Measurements from ENCODE around the gene PACRG.

The PACRG gene

DNA sequence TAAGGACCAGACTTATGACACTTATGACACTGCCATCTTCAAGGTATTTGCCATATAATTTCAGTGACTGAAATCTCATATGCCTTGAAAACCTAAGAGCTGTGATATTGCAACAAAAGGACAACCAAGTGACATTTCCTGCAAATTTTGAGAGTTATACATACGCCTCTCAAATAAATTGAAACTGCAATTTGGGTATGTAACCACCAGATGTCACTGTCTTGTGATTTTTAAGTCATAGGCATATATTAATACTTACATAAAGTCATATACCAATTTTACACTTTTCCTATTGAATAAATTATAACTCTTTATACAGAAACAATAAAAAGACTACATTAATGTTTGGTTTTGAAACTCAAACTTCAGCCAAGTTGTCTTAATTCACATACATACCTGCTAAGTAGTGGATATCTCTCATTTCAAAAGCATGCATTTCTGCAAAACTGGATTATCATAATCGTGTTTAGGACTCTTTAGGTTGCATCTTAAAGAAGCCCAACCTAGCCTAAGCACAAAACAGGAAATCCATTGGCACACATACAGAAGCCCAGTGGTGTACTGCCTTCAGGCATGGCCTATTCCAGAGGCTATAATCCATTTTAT, 180.2 kb downstream of the PACRG start:
- no peak overlapping the region for H3K27ac ChIP-seq
- H3K4me3 ChIP-seq = no peak overlapping the region
- DNase-seq (ENCODE audit: low spot score) = no peak
- TF ChIP-seq, protein P1, sequence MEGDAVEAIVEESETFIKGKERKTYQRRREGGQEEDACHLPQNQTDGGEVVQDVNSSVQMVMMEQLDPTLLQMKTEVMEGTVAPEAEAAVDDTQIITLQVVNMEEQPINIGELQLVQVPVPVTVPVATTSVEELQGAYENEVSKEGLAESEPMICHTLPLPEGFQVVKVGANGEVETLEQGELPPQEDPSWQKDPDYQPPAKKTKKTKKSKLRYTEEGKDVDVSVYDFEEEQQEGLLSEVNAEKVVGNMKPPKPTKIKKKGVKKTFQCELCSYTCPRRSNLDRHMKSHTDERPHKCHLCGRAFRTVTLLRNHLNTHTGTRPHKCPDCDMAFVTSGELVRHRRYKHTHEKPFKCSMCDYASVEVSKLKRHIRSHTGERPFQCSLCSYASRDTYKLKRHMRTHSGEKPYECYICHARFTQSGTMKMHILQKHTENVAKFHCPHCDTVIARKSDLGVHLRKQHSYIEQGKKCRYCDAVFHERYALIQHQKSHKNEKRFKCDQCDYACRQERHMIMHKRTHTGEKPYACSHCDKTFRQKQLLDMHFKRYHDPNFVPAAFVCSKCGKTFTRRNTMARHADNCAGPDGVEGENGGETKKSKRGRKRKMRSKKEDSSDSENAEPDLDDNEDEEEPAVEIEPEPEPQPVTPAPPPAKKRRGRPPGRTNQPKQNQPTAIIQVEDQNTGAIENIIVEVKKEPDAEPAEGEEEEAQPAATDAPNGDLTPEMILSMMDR (IDR thresholded peaks at IDR 0.05) = no peak

DNA sequence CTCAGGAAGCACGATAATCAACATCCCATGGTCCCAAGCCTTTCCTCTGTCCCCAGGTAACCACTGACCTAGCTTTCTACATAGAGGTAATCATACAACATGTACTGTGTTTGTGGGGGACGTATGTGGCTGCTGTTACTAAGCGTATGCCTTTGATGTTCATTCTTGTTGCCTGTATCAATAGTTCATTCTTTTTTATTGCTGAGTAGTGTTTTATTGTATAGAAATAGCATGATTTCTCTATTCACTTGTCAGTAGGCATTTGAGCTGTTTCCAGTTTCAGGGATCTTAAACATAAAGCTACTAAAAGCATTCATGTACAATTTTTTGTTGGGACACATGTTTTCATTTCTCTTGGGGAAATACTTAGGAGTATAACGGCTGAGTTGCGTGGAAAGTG, 185.4 kb downstream of the PACRG start:
- Histone ChIP-seq H3K27ac (no peak overlapping the region), H3K4me3 (no peak overlapping the region)
- TF ChIP-seq, protein P1 (IDR thresholded peaks at IDR 0.05) = no peak
- DNase-seq (ENCODE audit: low spot score) = no peak

DNA sequence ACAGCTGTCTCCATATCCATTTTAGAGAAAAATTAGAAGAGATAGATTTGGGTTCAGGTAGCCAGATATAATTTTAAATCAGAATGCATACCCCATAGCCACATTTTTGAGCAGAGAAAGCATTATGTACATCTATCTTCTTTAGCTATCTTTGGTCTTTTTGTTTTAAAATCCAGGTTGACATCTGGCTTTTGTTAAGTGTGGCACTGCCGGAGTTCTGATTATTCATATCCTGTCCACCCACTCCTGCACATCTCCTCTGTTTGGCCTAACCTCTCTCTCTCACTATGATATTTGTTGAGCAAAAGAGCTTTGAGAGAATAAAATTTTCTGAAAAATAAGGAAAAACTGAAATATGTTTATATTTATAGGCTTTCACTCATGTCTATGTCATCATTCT, 189.7 kb downstream of the PACRG start:
- TF ChIP-seq, protein P1 (IDR thresholded peaks at IDR 0.05) = no peak
- no peak for DNase-seq (ENCODE audit: low spot score)
- no peak overlapping the region for H3K4me3 ChIP-seq
- no peak overlapping the region for H3K27ac ChIP-seq

DNA sequence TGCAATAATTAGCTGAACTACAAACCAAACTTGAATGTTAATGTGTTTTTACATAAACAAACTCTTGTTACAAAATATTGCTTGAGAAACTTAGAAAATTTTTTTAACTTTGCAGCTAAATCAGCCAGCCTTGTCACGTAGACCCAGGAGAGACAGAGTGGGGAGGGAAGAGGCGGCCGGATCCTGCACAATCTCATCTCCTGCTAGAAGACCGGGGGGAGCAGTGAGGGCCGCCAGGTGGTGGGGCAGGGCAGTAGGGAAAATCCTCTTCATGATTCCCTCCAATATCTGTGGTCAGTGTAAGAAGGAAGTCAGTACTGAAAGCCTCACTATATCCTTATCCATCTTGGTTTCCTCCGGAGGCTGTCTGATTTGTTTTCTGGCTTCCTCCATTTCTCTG, 193.3 kb downstream of the PACRG start:
- no peak overlapping the region for H3K4me3 ChIP-seq
- TF ChIP-seq, protein P1 (IDR thresholded peaks at IDR 0.05) = no peak
- H3K27ac ChIP-seq = no peak overlapping the region
- no peak for DNase-seq (ENCODE audit: low spot score)

DNA sequence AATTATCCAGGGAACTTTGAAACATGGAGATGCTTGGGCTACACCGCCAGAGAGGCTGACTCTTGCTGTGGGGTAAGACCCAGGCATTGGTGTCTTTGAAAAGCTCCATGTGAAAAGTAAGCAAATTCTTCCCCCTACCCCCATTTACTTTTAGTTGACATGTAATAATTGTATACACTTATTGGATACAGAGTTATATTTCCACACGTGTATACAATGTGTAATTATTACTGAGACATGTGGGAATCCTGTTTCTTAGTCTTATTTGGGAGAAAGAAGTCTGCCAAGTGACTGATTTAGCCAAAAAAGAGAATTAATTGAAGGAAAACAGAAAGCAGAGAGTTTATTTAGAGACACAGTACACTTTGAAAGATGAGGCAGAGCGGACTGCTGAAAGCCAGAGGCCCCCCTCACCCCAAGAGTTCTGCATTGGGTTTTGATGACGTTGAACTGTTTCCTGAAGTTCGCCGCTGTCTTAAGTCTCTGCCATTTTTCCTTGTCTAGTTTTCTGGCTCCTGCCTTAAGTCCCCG, 193.8 kb downstream of the PACRG start:
- TF ChIP-seq, protein P1 (IDR thresholded peaks at IDR 0.05) = no peak
- Histone ChIP-seq H3K27ac (no peak overlapping the region), H3K4me3 (no peak overlapping the region)
- no peak for DNase-seq (ENCODE audit: low spot score)

DNA sequence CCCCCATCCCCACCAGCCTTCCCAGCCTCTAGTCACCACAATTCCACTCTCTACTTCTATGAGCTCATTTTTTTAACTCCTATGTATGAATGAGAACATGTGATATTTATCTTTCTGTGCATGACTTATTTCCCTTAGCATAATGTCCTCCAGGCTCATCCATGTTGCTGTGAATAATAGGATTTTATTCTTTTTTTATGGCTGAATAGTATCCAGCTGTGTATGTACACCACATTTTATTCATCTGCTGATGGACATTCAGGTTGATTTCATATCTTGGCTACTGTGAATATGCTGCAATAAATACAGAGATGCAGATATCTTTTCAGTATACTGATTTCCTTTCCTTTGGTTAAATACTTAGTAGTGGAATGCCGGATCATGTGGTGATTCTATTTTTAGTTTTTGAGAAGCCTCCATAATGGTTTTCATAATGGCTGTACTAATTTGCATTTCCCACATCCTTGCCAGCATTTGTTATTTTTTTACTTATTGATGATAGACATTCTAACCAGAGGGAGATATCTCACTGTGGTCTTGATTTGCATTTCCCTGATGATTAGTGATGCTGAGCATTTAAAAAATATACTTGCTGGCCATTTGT, 194.9 kb downstream of the PACRG start:
- DNase-seq (ENCODE audit: low spot score) = no peak
- H3K4me3 ChIP-seq = no peak overlapping the region
- no peak overlapping the region for H3K27ac ChIP-seq
- TF ChIP-seq, protein P1 (IDR thresholded peaks at IDR 0.05) = no peak

DNA sequence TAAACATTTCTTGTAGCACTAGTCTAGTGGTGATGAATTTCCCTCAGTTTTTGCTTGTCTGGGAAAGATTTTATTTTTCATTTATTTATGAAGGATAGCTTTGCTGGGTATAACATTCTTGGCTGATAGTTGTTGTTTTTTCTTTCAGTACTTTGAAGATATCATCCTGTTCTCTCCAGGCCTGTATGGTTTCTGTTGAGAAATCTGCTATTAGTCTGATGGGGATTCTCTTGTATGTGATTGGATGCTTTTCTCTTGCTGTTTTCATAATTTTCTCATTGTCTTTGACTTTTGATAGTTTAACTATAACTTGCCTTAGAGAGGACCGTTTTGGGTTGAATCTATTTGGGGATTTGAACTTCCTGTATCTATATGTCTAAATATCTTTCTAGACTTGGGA, 207.1 kb downstream of the PACRG start:
- no peak overlapping the region for H3K27ac ChIP-seq
- H3K4me3 ChIP-seq = no peak overlapping the region
- DNase-seq (ENCODE audit: low spot score) = no peak
- TF ChIP-seq, protein P1 (IDR thresholded peaks at IDR 0.05) = no peak
